ENCODE measurements around the gene RIPK3.

RIPK3 gene

DNA sequence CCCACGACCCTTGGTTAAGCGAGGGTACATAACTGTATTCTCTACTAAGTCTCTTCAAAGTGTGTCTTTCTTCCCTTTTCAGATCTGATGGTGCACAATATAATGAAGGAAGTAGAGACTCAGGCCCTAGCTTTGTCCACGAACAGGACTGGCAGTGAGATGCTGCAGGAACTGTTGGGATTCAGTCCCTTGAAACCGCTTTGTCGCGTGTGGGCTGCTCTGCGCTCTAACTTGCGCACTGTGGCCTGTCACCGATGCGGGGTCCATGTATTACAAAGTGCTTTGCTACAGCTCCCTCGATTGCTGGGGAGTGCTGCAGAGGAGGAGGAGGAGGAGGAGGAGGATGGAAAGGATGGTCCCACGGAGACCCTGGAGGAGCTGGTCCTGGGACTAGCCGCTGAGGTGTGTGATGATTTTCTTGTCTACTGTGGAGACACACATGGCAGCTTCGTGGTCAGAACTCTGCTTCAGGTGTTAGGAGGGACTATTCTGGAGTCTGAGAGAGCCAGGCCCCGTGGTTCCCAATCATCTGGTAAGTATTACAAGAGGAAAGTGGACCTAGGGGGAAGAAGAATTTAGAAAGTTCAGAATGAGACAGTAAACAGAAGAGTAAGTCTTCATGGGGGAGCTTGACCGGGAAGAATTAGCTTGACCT, 39.3 kb downstream of the RIPK3 start:
- no peak for DNase-seq

DNA sequence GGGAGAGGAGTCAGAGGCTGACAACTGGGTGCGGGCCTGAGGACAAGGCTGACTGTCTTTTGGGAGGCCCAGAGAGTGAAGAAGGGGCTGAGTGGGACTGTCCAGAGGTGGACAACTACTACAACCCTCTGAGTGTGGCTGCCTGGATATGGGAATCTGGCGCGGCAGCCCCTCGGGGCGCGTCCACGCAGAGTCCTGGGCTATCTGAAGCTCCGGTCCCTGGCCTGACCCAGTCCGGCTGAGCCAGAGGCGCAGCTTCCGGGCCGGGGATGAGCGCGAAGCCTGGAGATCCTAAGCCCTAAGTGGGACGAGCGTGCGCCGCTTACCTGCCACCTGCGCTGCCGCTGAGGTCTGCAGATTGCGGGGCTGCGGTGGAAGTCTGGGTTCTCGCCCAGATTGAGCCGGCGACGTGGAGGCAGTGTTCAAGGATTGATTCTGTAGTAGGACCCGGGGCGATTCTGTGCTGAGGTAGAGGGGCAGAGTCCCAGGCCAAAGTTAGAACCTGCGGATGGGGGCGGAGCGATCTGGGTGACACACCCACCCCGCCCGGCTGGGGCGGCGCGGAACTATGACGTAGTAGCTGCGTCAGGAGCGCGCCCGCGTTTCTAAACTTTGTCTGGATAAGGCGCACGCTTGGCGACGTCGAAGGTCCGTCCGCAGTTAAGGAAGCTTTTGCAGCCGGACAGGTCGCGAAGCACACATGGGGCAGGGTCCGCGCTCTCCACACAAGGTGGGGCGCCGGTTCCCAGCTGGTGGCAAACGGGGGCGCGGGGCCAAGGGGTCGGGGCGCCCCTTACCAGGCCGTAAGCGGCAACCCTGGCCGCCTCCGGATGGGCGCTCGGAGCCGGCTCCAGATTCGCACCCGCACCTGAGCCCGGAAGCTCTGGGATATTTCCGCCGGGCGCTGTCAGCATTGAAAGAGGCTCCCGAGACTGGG, 40.3 kb downstream of the RIPK3 start, which contains the start of the genes DHRS1 and NOP9:
DHRS1 (minus strand) TSS at position 526 of the 937 bp plus-strand sequence. CDS start 674 bp downstream, outside the sequence.
NOP9 (plus strand) TSS at position 596 of the 937 bp plus-strand sequence; CDS start at position 701, 105 bp downstream.
- peak; percentile 83 for DNase-seq

DNA sequence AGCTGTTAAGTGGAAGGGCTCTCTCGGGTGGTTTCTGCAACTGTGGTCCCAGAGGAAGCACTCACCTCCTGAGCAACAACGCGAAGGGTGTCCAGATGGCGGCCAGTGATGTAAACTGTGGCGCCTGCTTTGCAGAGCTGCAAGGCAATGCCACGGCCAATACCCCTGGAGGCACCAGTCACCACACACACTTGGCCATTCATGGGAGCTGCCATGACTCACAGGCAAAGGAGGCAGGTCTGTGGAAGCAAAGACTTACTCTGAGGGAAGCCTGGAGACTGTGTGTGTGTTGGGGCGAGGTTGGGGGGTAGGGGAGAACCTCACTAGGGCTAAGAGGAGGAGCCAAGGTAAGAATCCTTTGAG, 40.9 kb downstream of the RIPK3 start:
- DNase-seq: peak; percentile 44

GRCh38 chr14:24297190-24297964, 42.4 kb downstream of the RIPK3 start:
- peak; percentile 25 for DNase-seq

- peak; percentile 94 for DNase-seq
These were observed 43.2 kb downstream of the RIPK3 start for GRCh38 chr14:24296341-24297157.

DNA sequence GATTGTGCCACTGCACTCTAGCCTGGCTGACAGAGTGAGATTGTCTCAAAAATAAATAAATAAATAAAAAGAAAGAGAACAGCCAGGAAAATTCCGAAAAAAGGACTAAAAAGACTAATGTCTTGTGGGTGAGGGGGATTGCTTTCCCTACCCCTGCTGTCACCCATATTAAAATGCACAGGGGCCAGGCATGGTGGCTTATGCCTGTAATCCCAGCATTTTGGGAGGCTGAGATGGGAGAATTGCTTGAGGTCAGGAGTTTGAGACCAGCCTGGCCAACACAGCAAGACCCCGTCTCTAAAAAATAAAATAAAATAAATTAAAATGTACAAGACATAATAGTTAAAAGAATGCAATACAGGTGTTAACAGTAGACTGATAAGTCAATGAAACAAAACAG, 46.3 kb downstream of the RIPK3 start:
- DNase-seq: no peak

GRCh38 chr14:24292118-24292807, 47.5 kb downstream of the RIPK3 start:
- no peak for DNase-seq

DNA sequence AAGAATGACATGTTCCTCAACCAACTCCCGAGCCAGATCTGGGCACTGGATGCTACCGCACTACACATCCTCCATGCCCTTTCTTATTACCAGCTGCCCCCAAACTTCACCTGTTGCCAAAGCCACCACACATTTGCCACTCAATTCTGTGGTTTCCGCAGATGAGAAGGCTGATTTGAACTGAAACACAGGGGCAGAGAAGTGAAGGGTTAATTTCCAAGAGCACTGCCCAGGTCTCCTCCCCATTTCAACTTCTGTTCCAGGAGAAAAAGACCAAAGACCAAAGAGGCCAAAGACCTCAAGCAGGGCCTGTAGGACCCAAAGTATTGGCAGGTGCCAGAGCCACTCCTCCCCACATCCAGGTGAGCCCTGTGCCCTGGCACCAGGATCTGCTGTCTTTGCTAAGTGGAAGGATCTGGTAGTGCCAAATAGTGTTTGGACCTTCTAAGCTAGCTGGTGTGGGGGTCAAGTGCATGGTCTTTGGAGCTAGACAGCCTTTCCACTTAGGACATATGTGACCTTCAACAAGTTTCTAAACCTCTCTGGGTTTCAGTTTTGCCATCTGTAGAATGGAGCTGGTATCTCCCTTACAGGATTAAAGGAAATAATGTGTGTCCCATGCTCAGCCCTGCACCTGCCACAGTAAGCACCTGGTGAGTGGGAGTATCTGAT, 48.2 kb downstream of the RIPK3 start:
- DNase-seq: no peak

- DNase-seq: no peak
These were observed 49.0 kb downstream of the RIPK3 start for GRCh38 chr14:24290746-24291145.

DNA sequence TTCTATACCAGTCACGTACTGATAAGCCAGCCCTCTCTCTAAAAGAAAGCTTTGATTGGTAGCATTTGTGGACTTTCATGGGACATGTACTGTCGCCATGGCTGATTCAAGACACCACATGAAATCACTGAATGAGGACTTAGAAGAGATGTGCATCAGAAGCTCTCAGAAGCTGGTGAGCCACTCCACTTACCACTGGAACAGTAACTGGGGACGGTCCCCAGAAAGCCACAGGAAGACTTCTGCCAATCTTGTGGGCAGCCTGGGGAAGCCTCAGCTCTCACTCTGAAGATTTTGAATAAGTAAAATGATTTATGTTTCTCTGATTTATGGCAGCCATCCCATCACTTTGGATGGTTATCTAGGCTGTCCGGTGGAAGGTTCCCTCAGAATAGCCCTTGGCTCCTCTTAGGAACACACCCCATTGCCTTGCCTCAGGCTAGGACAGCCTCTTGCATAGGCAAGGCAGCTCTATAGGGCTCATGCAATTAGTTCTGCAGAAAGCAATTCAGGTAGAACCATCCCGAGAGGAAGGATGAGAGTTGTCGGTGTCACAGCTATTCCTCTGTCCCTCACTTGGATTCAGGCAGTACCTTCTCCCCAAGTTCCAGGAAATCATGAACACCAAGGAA, 50.0 kb downstream of the RIPK3 start:
- no peak for DNase-seq

GRCh38 chr14:24286996-24287395, 52.8 kb downstream of the RIPK3 start:
- no peak for DNase-seq
